GM06990 (cell line): Measurements from ENCODE around the gene SLC27A2.

Source experiments
- DNase-seq: peaks from one replicate; pipeline ENCODE4 v3.0.0-alpha.2; 2011; ENCODE audit not compliant: insufficient read length; ENCODE audit errors: extremely low read depth
- H3K27me3 ChIP-seq: replicated peaks from 2 replicates; pipeline ENCODE4 v1.6.0; 2011; ENCODE audit warnings: low read length; ENCODE audit not compliant: control insufficient read depth, insufficient read depth
- H3K36me3 ChIP-seq: 2 replicates; pipeline ENCODE4 v1.5.1; 2011; ENCODE audit warnings: low read length; ENCODE audit not compliant: control insufficient read depth, insufficient read depth
- H3K4me3 ChIP-seq: replicated peaks from 2 replicates; pipeline ENCODE4 v1.5.1; 2011; ENCODE audit warnings: low read depth, mild to moderate bottlenecking, control low read depth, low read length
- CTCF ChIP-seq: IDR thresholded peaks from 2 replicates; pipeline ENCODE4 v1.5.1; 2011; ENCODE audit warnings: low read length, control low read depth, mild to moderate bottlenecking, inconsistent platforms; ENCODE audit not compliant: insufficient read depth, poor library complexity, severe bottlenecking

Gene SLC27A2

GRCh38 chr15:50189633-50190032, 7.6 kb downstream of the SLC27A2 start:
- no peak for TF ChIP-seq CTCF
- no peak overlapping the region for H3K4me3 ChIP-seq
- H3K27me3 ChIP-seq: no peaks in the 10 kb centered on the region
- no peaks in the 10 kb centered on the region for H3K36me3 ChIP-seq
- DNase-seq: no peak

- no peak for TF ChIP-seq CTCF
- Histone ChIP-seq H3K36me3 (no peaks in the 10 kb centered on the region), H3K4me3 (no peak overlapping the region), H3K27me3 (no peaks in the 10 kb centered on the region)
- DNase-seq: no peak
Observed at GRCh38 chr15:50190166-50190570, 8.2 kb downstream of the SLC27A2 start.

- DNase-seq: no peak
- TF ChIP-seq CTCF: no peak
- no peaks in the 10 kb centered on the region for H3K27me3 ChIP-seq
- no peak overlapping the region for H3K4me3 ChIP-seq
- H3K36me3 ChIP-seq: no peaks in the 10 kb centered on the region
Observed at GRCh38 chr15:50190723-50191122, 8.7 kb downstream of the SLC27A2 start.

- no peak overlapping the region for H3K4me3 ChIP-seq
- H3K36me3 ChIP-seq: no peaks in the 10 kb centered on the region
- no peaks in the 10 kb centered on the region for H3K27me3 ChIP-seq
- no peak for DNase-seq
- no peak for TF ChIP-seq CTCF
Observed at GRCh38 chr15:50192164-50192563, 10.2 kb downstream of the SLC27A2 start.

- DNase-seq: no peak
- TF ChIP-seq CTCF: no peak
- no peaks in the 10 kb centered on the region for H3K27me3 ChIP-seq
Observed at GRCh38 chr15:50192926-50193620, 11.1 kb downstream of the SLC27A2 start.

GRCh38 chr15:50202003-50202402, 20.0 kb downstream of the SLC27A2 start:
- DNase-seq: no peak
- TF ChIP-seq CTCF: no peak
- Histone ChIP-seq H3K36me3 (no peaks in the 10 kb centered on the region), H3K4me3 (no peak overlapping the region), H3K27me3 (no peaks in the 10 kb centered on the region)

More at GRCh38 chr15:50192926-50193620, 11.1 kb downstream of the SLC27A2 start:
- Histone ChIP-seq H3K4me3 (no peak overlapping the region), H3K36me3 (no peaks in the 10 kb centered on the region)
